CD4-positive, CD25-positive, alpha-beta regulatory T cell (primary cell): ENCODE results near the gene BBS7. TPM values are rescaled to one million over a fixed set of nuclear protein-coding genes. Genes with fewer than 3 reads are reported as not detected.

ENCODE experiments used
- ATAC-seq, 2 donors: fragments of 150-1000 bp; cut with Tn5 transposase; one replicate each; pipeline ENCODE4 v1.10.0; 2021; ENCODE audit warnings: low read depth in 2 of 2, moderate number of reproducible peaks in 2 of 2, moderate library complexity in 1 of 2
- DNase-seq, 3 donors: peaks; one replicate each; pipeline versions ENCODE4 v3.0.0 to v3.0.0-alpha.2; 2012 to 2022; ENCODE audit warnings: mixed read lengths in 1 of 3
- H3K27ac ChIP-seq: one replicate; pipeline ENCODE4 v1.7.0; 2013; ENCODE audit warnings: mild to moderate bottlenecking, low read length; ENCODE audit not compliant: insufficient read depth, poor library complexity, severe bottlenecking
- H3K27me3 ChIP-seq: one replicate; pipeline ENCODE4 v1.7.0; 2013; ENCODE audit warnings: low read length; ENCODE audit not compliant: control insufficient read depth, insufficient read depth
- H3K36me3 ChIP-seq: one replicate; pipeline ENCODE4 v1.7.0; 2013; ENCODE audit warnings: mild to moderate bottlenecking, low read length, moderate library complexity; ENCODE audit not compliant: control insufficient read depth, insufficient read depth
- H3K4me1 ChIP-seq: 2 replicates; pipeline ENCODE4 v1.7.0; 2013; ENCODE audit warnings: mild to moderate bottlenecking, low read length; ENCODE audit not compliant: insufficient read depth, control insufficient read depth, poor library complexity, severe bottlenecking
- H3K4me3 ChIP-seq: one replicate; pipeline ENCODE4 v1.7.0; 2013; ENCODE audit warnings: low read depth, mild to moderate bottlenecking, low read length, moderate library complexity
- H3K9me3 ChIP-seq, 2 experiments: 1 replicate in 1 of 2; 2 replicates in 1 of 2; pipeline ENCODE4 v1.7.0; 2013; ENCODE audit warnings: low read length in 2 of 2, mild to moderate bottlenecking in 1 of 2, moderate library complexity in 1 of 2; ENCODE audit not compliant: control insufficient read depth in 2 of 2
- H3K27ac Mint-ChIP-seq, 3 donors: one replicate each; pipeline ENCODE4 v1.8.0; 2020 to 2022; ENCODE audit warnings: mild to moderate bottlenecking in 3 of 3, mixed read lengths in 3 of 3, moderate library complexity in 2 of 3
- H3K27me3 Mint-ChIP-seq: one replicate; pipeline ENCODE4 v1.8.0; 2022; ENCODE audit warnings: mild to moderate bottlenecking, mixed read lengths
- H3K36me3 Mint-ChIP-seq: one replicate; pipeline ENCODE4 v1.8.0; 2020; ENCODE audit warnings: mixed read lengths
- H3K4me1 Mint-ChIP-seq, 4 donors: one replicate each; pipeline ENCODE4 v1.8.0; 2020 to 2022; ENCODE audit warnings: mixed read lengths in 4 of 4, mild to moderate bottlenecking in 1 of 4
- H3K4me3 Mint-ChIP-seq, 4 donors: one replicate each; pipeline ENCODE4 v1.8.0; 2020 to 2022; ENCODE audit warnings: mild to moderate bottlenecking in 4 of 4, mixed read lengths in 4 of 4, moderate library complexity in 3 of 4
- H3K9me3 Mint-ChIP-seq, 7 donors: one replicate each; pipeline ENCODE4 v1.8.0; 2020 to 2022; ENCODE audit warnings: mixed read lengths in 7 of 7, mild to moderate bottlenecking in 3 of 7, moderate library complexity in 2 of 7
- polyA plus RNA-seq, 4 donors: library from polyadenylated mRNA; unstranded; fragments of 300-500 nt; fragmentation: Illumina TruSeq; gene quantifications; one replicate each; pipeline ENCODE4 v1.2.3, GENCODE V29; 2021
- total RNA-seq: library from RNA; stranded (reverse); gene quantifications from one replicate; pipeline ENCODE4 v1.2.3, GENCODE V29; 2022

BBS7 gene
- total and polyA plus RNA-seq, 5 donors from 2014 or later: 5.1 to 9.0 (median 6.2) TPM

- H3K4me3 ChIP-seq: no peak overlapping the region
- no peak overlapping the region for H3K27ac ChIP-seq
- H3K27ac Mint-ChIP-seq: no peak overlapping the region
- H3K9me3 ChIP-seq: peaks cover 0 to 2% of the 10 kb centered on the region in 2 experiments
- H3K27me3 Mint-ChIP-seq: peaks cover 76% of the 10 kb centered on the region
- no peaks in the 10 kb centered on the region for H3K4me1 ChIP-seq
- H3K27me3 ChIP-seq: peaks cover 40% of the 10 kb centered on the region
- peak overlapping the region in 1 of 4 donors; percentile 3 for H3K4me3 Mint-ChIP-seq
- H3K9me3 Mint-ChIP-seq: peaks cover 0 to 1% (median 0%) of the 10 kb centered on the region in 7 donors
- no peaks in the 10 kb centered on the region for H3K36me3 Mint-ChIP-seq
- no peaks in the 10 kb centered on the region for H3K4me1 Mint-ChIP-seq
- ATAC-seq (no peak), DNase-seq (no peak)
- no peaks in the 10 kb centered on the region for H3K36me3 ChIP-seq
These were observed 10.9 kb upstream of the BBS7 start for GRCh38 chr4:121881158-121881557.

- Histone ChIP-seq H3K36me3 (no peaks in the 10 kb centered on the region), H3K27me3 (peaks cover 43% of the 10 kb centered on the region), H3K4me1 (no peaks in the 10 kb centered on the region), H3K27ac (no peak overlapping the region), H3K9me3 (peaks cover 0 to 2% of the 10 kb centered on the region in 2 experiments), H3K4me3 (no peak overlapping the region)
- H3K4me1 Mint-ChIP-seq: no peaks in the 10 kb centered on the region
- no peak for DNase-seq
- H3K4me3 Mint-ChIP-seq: no peak overlapping the region
- no peaks in the 10 kb centered on the region for H3K36me3 Mint-ChIP-seq
- no peak overlapping the region for H3K27ac Mint-ChIP-seq
- ATAC-seq: no peak
- peaks cover 71% of the 10 kb centered on the region for H3K27me3 Mint-ChIP-seq
- peaks cover 0 to 1% (median 0%) of the 10 kb centered on the region in 7 donors for H3K9me3 Mint-ChIP-seq
These were observed 8.9 kb upstream of the BBS7 start for GRCh38 chr4:121879135-121879534.

- ATAC-seq (no peak), DNase-seq (no peak)
- H3K36me3 ChIP-seq: no peaks in the 10 kb centered on the region
- H3K9me3 Mint-ChIP-seq: peaks cover 0 to 1% (median 0%) of the 10 kb centered on the region in 7 donors
- H3K36me3 Mint-ChIP-seq: no peaks in the 10 kb centered on the region
- H3K27ac Mint-ChIP-seq: peak overlapping the region in 1 of 3 donors; percentile 71
- no peaks in the 10 kb centered on the region for H3K4me1 ChIP-seq
- H3K27me3 ChIP-seq: peaks cover 39% of the 10 kb centered on the region
- no peak overlapping the region for H3K4me3 Mint-ChIP-seq
- H3K27me3 Mint-ChIP-seq: peaks cover 74% of the 10 kb centered on the region
- H3K4me3 ChIP-seq: no peak overlapping the region
- peaks cover 0 to 2% of the 10 kb centered on the region in 2 experiments for H3K9me3 ChIP-seq
- H3K27ac ChIP-seq: no peak overlapping the region
- peaks cover 0 to under 1% (median 0%) of the 10 kb centered on the region in 4 donors for H3K4me1 Mint-ChIP-seq
These were observed 6.9 kb upstream of the BBS7 start for GRCh38 chr4:121877041-121877773.

- Mint-ChIP-seq H3K9me3 (peaks cover 0 to 1% (median 0%) of the 10 kb centered on the region in 7 donors), H3K36me3 (no peaks in the 10 kb centered on the region), H3K4me3 (no peak overlapping the region), H3K27me3 (peaks cover 65% of the 10 kb centered on the region), H3K27ac (no peak overlapping the region), H3K4me1 (peaks cover 0 to 5% (median 2%) of the 10 kb centered on the region in 4 donors)
- Histone ChIP-seq H3K4me1 (no peaks in the 10 kb centered on the region), H3K27ac (no peak overlapping the region), H3K36me3 (no peaks in the 10 kb centered on the region), H3K9me3 (peaks cover 0 to 2% of the 10 kb centered on the region in 2 experiments), H3K4me3 (no peak overlapping the region), H3K27me3 (peaks cover 34% of the 10 kb centered on the region)
- ATAC-seq: no peak
- no peak for DNase-seq
These were observed 5.8 kb upstream of the BBS7 start for GRCh38 chr4:121876070-121876469.

GRCh38 chr4:121875652-121876051 is 5.4 kb upstream of the BBS7 start:
- ATAC-seq: no peak
- Mint-ChIP-seq H3K27me3 (peaks cover 66% of the 10 kb centered on the region), H3K27ac (no peak overlapping the region), H3K4me3 (no peak overlapping the region), H3K9me3 (peaks cover 0 to 1% (median 0%) of the 10 kb centered on the region in 7 donors), H3K4me1 (peaks cover 0 to 9% (median 6%) of the 10 kb centered on the region in 4 donors), H3K36me3 (no peaks in the 10 kb centered on the region)
- Histone ChIP-seq H3K4me1 (peaks cover 3% of the 10 kb centered on the region), H3K4me3 (no peak overlapping the region), H3K36me3 (no peaks in the 10 kb centered on the region), H3K27me3 (peaks cover 31% of the 10 kb centered on the region), H3K27ac (no peak overlapping the region), H3K9me3 (peaks cover 0 to 2% of the 10 kb centered on the region in 2 experiments)
- no peak for DNase-seq

- Histone ChIP-seq H3K9me3 (no peaks in the 10 kb centered on the region), H3K4me3 (no peak overlapping the region), H3K27me3 (peaks cover 15% of the 10 kb centered on the region), H3K27ac (no peak overlapping the region), H3K4me1 (peaks cover 19% of the 10 kb centered on the region), H3K36me3 (no peaks in the 10 kb centered on the region)
- no peaks in the 10 kb centered on the region for H3K36me3 Mint-ChIP-seq
- peaks cover 0 to 1% (median 0%) of the 10 kb centered on the region in 7 donors for H3K9me3 Mint-ChIP-seq
- peaks cover 51% of the 10 kb centered on the region for H3K27me3 Mint-ChIP-seq
- H3K4me1 Mint-ChIP-seq: peaks cover 5 to 24% (median 17%) of the 10 kb centered on the region in 4 donors
- ATAC-seq: no peak
- no peak for DNase-seq
- H3K27ac Mint-ChIP-seq: no peak overlapping the region
- H3K4me3 Mint-ChIP-seq: no peak overlapping the region
These were observed 3.3 kb upstream of the BBS7 start for GRCh38 chr4:121873604-121874003.

GRCh38 chr4:121863799-121864198 is 6.5 kb downstream of the BBS7 start:
- peaks cover 5% of the 10 kb centered on the region for H3K36me3 ChIP-seq
- H3K27me3 ChIP-seq: no peaks in the 10 kb centered on the region
- H3K9me3 ChIP-seq: no peaks in the 10 kb centered on the region
- Mint-ChIP-seq H3K36me3 (peaks cover 19% of the 10 kb centered on the region), H3K4me3 (no peak overlapping the region), H3K27me3 (no peaks in the 10 kb centered on the region), H3K9me3 (no peaks in the 10 kb centered on the region), H3K27ac (no peak overlapping the region), H3K4me1 (peaks cover 0 to 13% (median 5%) of the 10 kb centered on the region in 4 donors)
- DNase-seq (no peak), ATAC-seq (no peak)
- H3K4me1 ChIP-seq: no peaks in the 10 kb centered on the region
- H3K27ac ChIP-seq: no peak overlapping the region
- no peak overlapping the region for H3K4me3 ChIP-seq

GRCh38 chr4:121861426-121861825 is 8.8 kb downstream of the BBS7 start:
- no peak overlapping the region for H3K4me3 Mint-ChIP-seq
- no peak for DNase-seq
- Histone ChIP-seq H3K4me3 (no peak overlapping the region), H3K27me3 (no peaks in the 10 kb centered on the region), H3K9me3 (no peaks in the 10 kb centered on the region), H3K36me3 (peaks cover 3% of the 10 kb centered on the region), H3K27ac (no peak overlapping the region), H3K4me1 (no peaks in the 10 kb centered on the region)
- no peaks in the 10 kb centered on the region for H3K9me3 Mint-ChIP-seq
- H3K36me3 Mint-ChIP-seq: peaks cover 15% of the 10 kb centered on the region
- peaks cover 0 to 11% (median 2%) of the 10 kb centered on the region in 4 donors for H3K4me1 Mint-ChIP-seq
- no peak overlapping the region for H3K27ac Mint-ChIP-seq
- no peak for ATAC-seq
- no peaks in the 10 kb centered on the region for H3K27me3 Mint-ChIP-seq
